Liver (tissue), 9 donors: ENCODE measurements around the gene ATG4B. TPM values are rescaled to one million over a fixed set of nuclear protein-coding genes. Genes with fewer than 3 reads are reported as not detected.

Experiments
- DNase-seq: peaks from one replicate; pipeline ENCODE4 v3.0.0-alpha.2; 2017; ENCODE audit warnings: low spot score
- H3K27ac ChIP-seq, 2 donors: one replicate each; pipeline ENCODE4 v1.7.0; 2013; ENCODE audit warnings: inconsistent platforms in 2 of 2, low read length in 2 of 2, control low read depth in 1 of 2, low read depth in 1 of 2, mild to moderate bottlenecking in 1 of 2
- H3K27me3 ChIP-seq, 4 donors: one replicate each; pipeline versions ENCODE4 v1.6.1 to v1.7.0; 2013; ENCODE audit warnings: low read length in 3 of 4, inconsistent platforms in 1 of 4, mild to moderate bottlenecking in 1 of 4, moderate library complexity in 1 of 4; ENCODE audit not compliant: control insufficient read depth in 4 of 4, insufficient read depth in 4 of 4
- H3K36me3 ChIP-seq, 4 donors: one replicate each; pipeline versions ENCODE4 v1.6.1 to v1.7.0; 2013; ENCODE audit warnings: low read length in 3 of 4, mild to moderate bottlenecking in 3 of 4, low read depth in 1 of 4, moderate library complexity in 1 of 4; ENCODE audit not compliant: control insufficient read depth in 4 of 4, insufficient read depth in 3 of 4
- H3K4me1 ChIP-seq, 4 donors: one replicate each; pipeline versions ENCODE4 v1.6.1 to v1.7.0; 2013; ENCODE audit warnings: low read length in 3 of 4, mild to moderate bottlenecking in 3 of 4, moderate library complexity in 1 of 4; ENCODE audit not compliant: control insufficient read depth in 4 of 4, insufficient read depth in 4 of 4
- H3K4me3 ChIP-seq, 3 donors: one replicate each; pipeline versions ENCODE4 v1.6.1 to v1.7.0; 2013; ENCODE audit warnings: low read length in 3 of 3, control low read depth in 1 of 3, low read depth in 1 of 3, mild to moderate bottlenecking in 1 of 3
- H3K9ac ChIP-seq, 2 donors: one replicate each; pipeline ENCODE4 v1.7.0; 2013; ENCODE audit warnings: low read length in 2 of 2, mild to moderate bottlenecking in 2 of 2, moderate library complexity in 2 of 2, control low read depth in 1 of 2, low read depth in 1 of 2
- H3K9me3 ChIP-seq, 4 donors: one replicate each; pipeline versions ENCODE4 v1.6.1 to v1.7.0; 2013; ENCODE audit warnings: low read length in 3 of 4; ENCODE audit not compliant: control insufficient read depth in 4 of 4
- FOXA1 ChIP-seq: IDR thresholded peaks from 2 replicates; pipeline ENCODE4 v1.6.1; 2016; ENCODE audit warnings: antibody characterized with exemption
- FOXA2 ChIP-seq: IDR thresholded peaks from 2 replicates; pipeline ENCODE4 v1.6.1; 2016; ENCODE audit warnings: antibody characterized with exemption
- GABPA ChIP-seq, 2 donors: IDR thresholded peaks in 1 of 2; conservative IDR thresholded peaks in 1 of 2; 2 replicates each; pipeline ENCODE4 v1.6.1; 2016; ENCODE audit warnings: antibody characterized with exemption in 2 of 2, mild to moderate bottlenecking in 1 of 2, moderate library complexity in 1 of 2
- HNF4A ChIP-seq, 2 donors: conservative IDR thresholded peaks; 2 replicates each; pipeline ENCODE4 v1.6.1; 2016; ENCODE audit warnings: antibody characterized with exemption in 2 of 2, mild to moderate bottlenecking in 2 of 2
- HNF4G ChIP-seq: IDR thresholded peaks from 2 replicates; pipeline ENCODE4 v1.6.1; 2016; ENCODE audit warnings: antibody characterized with exemption
- JUND ChIP-seq, 2 donors: IDR thresholded peaks; 2 replicates each; pipeline ENCODE4 v1.6.1; 2016; ENCODE audit warnings: antibody characterized with exemption in 2 of 2
- NR2F2 ChIP-seq: IDR thresholded peaks from 2 replicates; pipeline ENCODE4 v1.6.1; 2016; ENCODE audit warnings: antibody characterized with exemption
- RAD21 ChIP-seq, 2 donors: IDR thresholded peaks; 2 replicates each; pipeline ENCODE4 v1.6.1; 2016; ENCODE audit warnings: antibody characterized with exemption in 2 of 2, mild to moderate bottlenecking in 2 of 2
- RXRA ChIP-seq, 2 donors: IDR thresholded peaks; 2 replicates each; pipeline ENCODE4 v1.6.1; 2017 to 2018; ENCODE audit warnings: antibody characterized with exemption in 2 of 2, mild to moderate bottlenecking in 1 of 2
- SP1 ChIP-seq: IDR thresholded peaks from 2 replicates; pipeline ENCODE4 v1.6.1; 2018; ENCODE audit warnings: antibody characterized with exemption, mild to moderate bottlenecking
- TAF1 ChIP-seq: conservative IDR thresholded peaks from 2 replicates; pipeline ENCODE4 v1.6.1; 2016; ENCODE audit warnings: antibody characterized with exemption, mild to moderate bottlenecking
- YY1 ChIP-seq: IDR thresholded peaks from 2 replicates; pipeline ENCODE4 v1.6.1; 2016; ENCODE audit warnings: antibody characterized with exemption, mild to moderate bottlenecking
- WGBS: extraction: QIAGEN DNeasy Blood & Tissue Kit; methylation state at CpG from one replicate; pipeline ENCODE4 v1.1.7; 2013; 5-methylcytosine and 5-hydroxymethylcytosine counted together
- polyA plus RNA-seq, 2 donors: library from polyadenylated mRNA; stranded (reverse) in 1 of 2; unstranded in 1 of 2; fragments of 200-250 nt in 1 of 2; fragments of >200 nt in 1 of 2; fragmentation: Nextera tagmentation in 1 of 2; extraction: Ambion mirVana in 1 of 2; gene quantifications; one replicate each; pipeline versions ENCODE4 v1.2.1 to v1.2.3, GENCODE V29; 2013 to 2015
- total RNA-seq, 2 donors: library from RNA; depleted of rRNA; stranded (reverse); fragments of >200 nt; gene quantifications; one replicate each; pipeline ENCODE4 v1.2.3, GENCODE V29; 2014
- TF ChIP-seq, protein P1 (sequence below): IDR thresholded peaks from 2 replicates; pipeline ENCODE4 v1.6.1; 2016; ENCODE audit warnings: antibody characterized with exemption, mild to moderate bottlenecking
- TF ChIP-seq, protein P2 (sequence below): IDR thresholded peaks from 2 replicates; pipeline ENCODE4 v1.6.1; 2016; ENCODE audit warnings: antibody characterized with exemption
- TF ChIP-seq, protein P3 (sequence below): IDR thresholded peaks from 2 replicates; pipeline ENCODE4 v1.6.1; 2016; ENCODE audit warnings: antibody characterized with exemption
- TF ChIP-seq, protein P4 (sequence below): IDR thresholded peaks from 2 replicates; pipeline ENCODE4 v1.6.1; 2016; ENCODE audit warnings: antibody characterized with exemption
- TF ChIP-seq, protein P5 (sequence below): fragments of 150-350 bp; IDR thresholded peaks from 2 replicates; pipeline ENCODE4 v1.5.1; 2017; ENCODE audit warnings: improper control_type of control experiment, low read depth, low read length; ENCODE audit not compliant: missing input control
- donor health status: healthy.
- donor health status: healthy.
- donor health status: healthy.
- donor health status: healthy.
- donor health status: healthy.

ATG4B gene
- total and polyA plus RNA-seq, 4 donors: 31.0 to 50.3 (median 37.7) TPM

DNA sequence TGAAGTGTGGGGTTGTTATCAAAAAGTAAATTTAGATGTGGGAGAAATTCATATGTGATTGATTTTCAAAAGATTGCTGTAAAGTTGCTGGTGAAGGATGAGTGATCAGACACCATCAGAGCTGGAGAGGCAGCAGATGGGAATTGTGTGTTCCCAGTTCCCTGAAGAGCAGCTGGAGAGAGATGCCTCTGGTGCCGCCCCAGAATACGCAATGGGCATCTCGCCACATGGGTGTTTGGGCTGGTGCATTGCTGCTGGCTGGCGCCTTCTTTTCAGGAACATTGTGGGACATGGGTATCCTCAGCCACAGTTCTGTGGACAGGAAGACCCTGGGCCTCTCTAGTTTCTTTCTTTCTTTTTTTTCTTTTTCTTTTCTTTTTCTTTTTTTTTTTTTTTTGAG lies 11.9 kb downstream of the ATG4B start:
- no peaks in the 10 kb centered on the region for H3K9me3 ChIP-seq
- H3K9ac ChIP-seq: no peak overlapping the region
- H3K27me3 ChIP-seq: no peaks in the 10 kb centered on the region
- TF ChIP-seq SP1 (no peak), GABPA (IDR thresholded peaks at IDR 0.05 in 1 of 2, conservative IDR thresholded peaks at IDR 0.05 in 1 of 2) (no peak), RXRA (IDR thresholded peaks at IDR 0.05) (no peak), YY1 (no peak), RAD21 (IDR thresholded peaks at IDR 0.05) (no peak), NR2F2 (no peak), HNF4G (no peak), FOXA1 (no peak), FOXA2 (no peak), TAF1 (no peak), JUND (IDR thresholded peaks at IDR 0.05) (no peak), HNF4A (conservative IDR thresholded peaks at IDR 0.05) (no peak)
- TF ChIP-seq, protein P1, sequence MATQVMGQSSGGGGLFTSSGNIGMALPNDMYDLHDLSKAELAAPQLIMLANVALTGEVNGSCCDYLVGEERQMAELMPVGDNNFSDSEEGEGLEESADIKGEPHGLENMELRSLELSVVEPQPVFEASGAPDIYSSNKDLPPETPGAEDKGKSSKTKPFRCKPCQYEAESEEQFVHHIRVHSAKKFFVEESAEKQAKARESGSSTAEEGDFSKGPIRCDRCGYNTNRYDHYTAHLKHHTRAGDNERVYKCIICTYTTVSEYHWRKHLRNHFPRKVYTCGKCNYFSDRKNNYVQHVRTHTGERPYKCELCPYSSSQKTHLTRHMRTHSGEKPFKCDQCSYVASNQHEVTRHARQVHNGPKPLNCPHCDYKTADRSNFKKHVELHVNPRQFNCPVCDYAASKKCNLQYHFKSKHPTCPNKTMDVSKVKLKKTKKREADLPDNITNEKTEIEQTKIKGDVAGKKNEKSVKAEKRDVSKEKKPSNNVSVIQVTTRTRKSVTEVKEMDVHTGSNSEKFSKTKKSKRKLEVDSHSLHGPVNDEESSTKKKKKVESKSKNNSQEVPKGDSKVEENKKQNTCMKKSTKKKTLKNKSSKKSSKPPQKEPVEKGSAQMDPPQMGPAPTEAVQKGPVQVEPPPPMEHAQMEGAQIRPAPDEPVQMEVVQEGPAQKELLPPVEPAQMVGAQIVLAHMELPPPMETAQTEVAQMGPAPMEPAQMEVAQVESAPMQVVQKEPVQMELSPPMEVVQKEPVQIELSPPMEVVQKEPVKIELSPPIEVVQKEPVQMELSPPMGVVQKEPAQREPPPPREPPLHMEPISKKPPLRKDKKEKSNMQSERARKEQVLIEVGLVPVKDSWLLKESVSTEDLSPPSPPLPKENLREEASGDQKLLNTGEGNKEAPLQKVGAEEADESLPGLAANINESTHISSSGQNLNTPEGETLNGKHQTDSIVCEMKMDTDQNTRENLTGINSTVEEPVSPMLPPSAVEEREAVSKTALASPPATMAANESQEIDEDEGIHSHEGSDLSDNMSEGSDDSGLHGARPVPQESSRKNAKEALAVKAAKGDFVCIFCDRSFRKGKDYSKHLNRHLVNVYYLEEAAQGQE: no peak
- TF ChIP-seq, protein P2, sequence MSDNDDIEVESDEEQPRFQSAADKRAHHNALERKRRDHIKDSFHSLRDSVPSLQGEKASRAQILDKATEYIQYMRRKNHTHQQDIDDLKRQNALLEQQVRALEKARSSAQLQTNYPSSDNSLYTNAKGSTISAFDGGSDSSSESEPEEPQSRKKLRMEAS: no peak
- TF ChIP-seq, protein P3, sequence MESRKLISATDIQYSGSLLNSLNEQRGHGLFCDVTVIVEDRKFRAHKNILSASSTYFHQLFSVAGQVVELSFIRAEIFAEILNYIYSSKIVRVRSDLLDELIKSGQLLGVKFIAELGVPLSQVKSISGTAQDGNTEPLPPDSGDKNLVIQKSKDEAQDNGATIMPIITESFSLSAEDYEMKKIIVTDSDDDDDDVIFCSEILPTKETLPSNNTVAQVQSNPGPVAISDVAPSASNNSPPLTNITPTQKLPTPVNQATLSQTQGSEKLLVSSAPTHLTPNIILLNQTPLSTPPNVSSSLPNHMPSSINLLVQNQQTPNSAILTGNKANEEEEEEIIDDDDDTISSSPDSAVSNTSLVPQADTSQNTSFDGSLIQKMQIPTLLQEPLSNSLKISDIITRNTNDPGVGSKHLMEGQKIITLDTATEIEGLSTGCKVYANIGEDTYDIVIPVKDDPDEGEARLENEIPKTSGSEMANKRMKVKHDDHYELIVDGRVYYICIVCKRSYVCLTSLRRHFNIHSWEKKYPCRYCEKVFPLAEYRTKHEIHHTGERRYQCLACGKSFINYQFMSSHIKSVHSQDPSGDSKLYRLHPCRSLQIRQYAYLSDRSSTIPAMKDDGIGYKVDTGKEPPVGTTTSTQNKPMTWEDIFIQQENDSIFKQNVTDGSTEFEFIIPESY: no peak
- TF ChIP-seq, protein P4, sequence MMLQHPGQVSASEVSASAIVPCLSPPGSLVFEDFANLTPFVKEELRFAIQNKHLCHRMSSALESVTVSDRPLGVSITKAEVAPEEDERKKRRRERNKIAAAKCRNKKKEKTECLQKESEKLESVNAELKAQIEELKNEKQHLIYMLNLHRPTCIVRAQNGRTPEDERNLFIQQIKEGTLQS: no peak
- TF ChIP-seq, protein P5, sequence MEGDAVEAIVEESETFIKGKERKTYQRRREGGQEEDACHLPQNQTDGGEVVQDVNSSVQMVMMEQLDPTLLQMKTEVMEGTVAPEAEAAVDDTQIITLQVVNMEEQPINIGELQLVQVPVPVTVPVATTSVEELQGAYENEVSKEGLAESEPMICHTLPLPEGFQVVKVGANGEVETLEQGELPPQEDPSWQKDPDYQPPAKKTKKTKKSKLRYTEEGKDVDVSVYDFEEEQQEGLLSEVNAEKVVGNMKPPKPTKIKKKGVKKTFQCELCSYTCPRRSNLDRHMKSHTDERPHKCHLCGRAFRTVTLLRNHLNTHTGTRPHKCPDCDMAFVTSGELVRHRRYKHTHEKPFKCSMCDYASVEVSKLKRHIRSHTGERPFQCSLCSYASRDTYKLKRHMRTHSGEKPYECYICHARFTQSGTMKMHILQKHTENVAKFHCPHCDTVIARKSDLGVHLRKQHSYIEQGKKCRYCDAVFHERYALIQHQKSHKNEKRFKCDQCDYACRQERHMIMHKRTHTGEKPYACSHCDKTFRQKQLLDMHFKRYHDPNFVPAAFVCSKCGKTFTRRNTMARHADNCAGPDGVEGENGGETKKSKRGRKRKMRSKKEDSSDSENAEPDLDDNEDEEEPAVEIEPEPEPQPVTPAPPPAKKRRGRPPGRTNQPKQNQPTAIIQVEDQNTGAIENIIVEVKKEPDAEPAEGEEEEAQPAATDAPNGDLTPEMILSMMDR: no peak
- DNase-seq: no peak
- WGBS: 85% methylated on average over 4 of the region's 4 CpGs
- H3K4me1 ChIP-seq: peaks cover 0 to 6% (median 3%) of the 10 kb centered on the region in 4 donors
- peaks cover 5 to 27% (median 15%) of the 10 kb centered on the region in 4 donors for H3K36me3 ChIP-seq
- no peak overlapping the region for H3K4me3 ChIP-seq
- no peak overlapping the region for H3K27ac ChIP-seq
